Thyroid gland (tissue), 4 donors: ENCODE data around the gene MND1.

Experiments
- CTCF ChIP-seq, 6 experiments: fragments of 200-600 bp in 3 of 6; fragments of 450-650 bp in 3 of 6; sonication (generic) in 3 of 6; IDR thresholded peaks; one replicate each; pipeline ENCODE4 v1.5.1; 2016 to 2019; ENCODE audit warnings: antibody characterized with exemption in 6 of 6, mild to moderate bottlenecking in 2 of 6, inconsistent platforms in 1 of 6, moderate library complexity in 1 of 6
- POLR2A ChIP-seq, 2 donors: fragments of 450-650 bp; IDR thresholded peaks; one replicate each; pipeline ENCODE4 v1.6.1; 2017; ENCODE audit warnings: antibody characterized with exemption in 2 of 2, mild to moderate bottlenecking in 2 of 2, moderate library complexity in 1 of 2

- TF ChIP-seq CTCF (IDR thresholded peaks at IDR 0.05): no peak
- no peak for TF ChIP-seq POLR2A (IDR thresholded peaks at IDR 0.05)
These were observed 104.8 kb downstream of the MND1 start for GRCh38 chr4:153449338-153449737.
